Stimulated activated CD8-positive, alpha-beta memory T cell treated with anti-CD3 and anti-CD28 coated beads, Interleukin-15, amount 100 ng/mL, for 4 hours (primary cell): ENCODE results near the gene FCMR.

ENCODE experiments used
- DNase-seq, 2 donors: peaks; one replicate each; pipeline ENCODE4 v3.0.0-alpha.2; 2020; ENCODE audit warnings: low read depth in 2 of 2

FCMR gene

GRCh38 chr1:206921772-206922265 is at the start of gene FCMR:
TSS of gene FCMR (minus strand) at chr1:206921941. CDS start at chr1:206921854, 87 bp downstream.
- no peak for DNase-seq

GRCh38 chr1:206971029-206971655 is 49.4 kb upstream of the FCMR start:
- DNase-seq: no peak

- DNase-seq: no peak
Observed at GRCh38 chr1:206970446-206970845, 48.7 kb upstream of the FCMR start, which contains the start of gene FCAMR. TSS of gene FCAMR (minus strand) at chr1:206970460. CDS start at chr1:206970125, 335 bp downstream.

- no peak for DNase-seq
Observed at GRCh38 chr1:206969090-206969489, 47.3 kb upstream of the FCMR start.

- DNase-seq: no peak
Observed at GRCh38 chr1:206967096-206967849, 45.5 kb upstream of the FCMR start.

- DNase-seq: no peak
Observed at GRCh38 chr1:206965781-206966180, 44.0 kb upstream of the FCMR start.

- no peak for DNase-seq
Observed at GRCh38 chr1:206963740-206964139, 42.0 kb upstream of the FCMR start.

GRCh38 chr1:206963119-206963712 is 41.5 kb upstream of the FCMR start:
- DNase-seq: no peak

- no peak for DNase-seq
Observed at GRCh38 chr1:206962272-206962671, 40.5 kb upstream of the FCMR start.

- DNase-seq: no peak
Observed at GRCh38 chr1:206961668-206962067, 39.9 kb upstream of the FCMR start.

GRCh38 chr1:206960676-206961386 is 39.1 kb upstream of the FCMR start:
- DNase-seq: no peak

- no peak for DNase-seq
Observed at GRCh38 chr1:206958144-206958543, 36.4 kb upstream of the FCMR start.

GRCh38 chr1:206957639-206958038 is 35.9 kb upstream of the FCMR start:
- DNase-seq: no peak

GRCh38 chr1:206955476-206956451 is 34.0 kb upstream of the FCMR start:
- DNase-seq: no peak

- no peak for DNase-seq
Observed at GRCh38 chr1:206954459-206955342, 33.0 kb upstream of the FCMR start.

GRCh38 chr1:206953626-206954025 is 31.9 kb upstream of the FCMR start:
- DNase-seq: no peak

GRCh38 chr1:206953126-206953525 is 31.4 kb upstream of the FCMR start:
- no peak for DNase-seq

GRCh38 chr1:206952171-206952570 is 30.4 kb upstream of the FCMR start:
- no peak for DNase-seq

- DNase-seq: no peak
Observed at GRCh38 chr1:206951318-206952100, 29.8 kb upstream of the FCMR start.
